ENCODE results near the gene ELFN1.

The ELFN1 gene

DNA sequence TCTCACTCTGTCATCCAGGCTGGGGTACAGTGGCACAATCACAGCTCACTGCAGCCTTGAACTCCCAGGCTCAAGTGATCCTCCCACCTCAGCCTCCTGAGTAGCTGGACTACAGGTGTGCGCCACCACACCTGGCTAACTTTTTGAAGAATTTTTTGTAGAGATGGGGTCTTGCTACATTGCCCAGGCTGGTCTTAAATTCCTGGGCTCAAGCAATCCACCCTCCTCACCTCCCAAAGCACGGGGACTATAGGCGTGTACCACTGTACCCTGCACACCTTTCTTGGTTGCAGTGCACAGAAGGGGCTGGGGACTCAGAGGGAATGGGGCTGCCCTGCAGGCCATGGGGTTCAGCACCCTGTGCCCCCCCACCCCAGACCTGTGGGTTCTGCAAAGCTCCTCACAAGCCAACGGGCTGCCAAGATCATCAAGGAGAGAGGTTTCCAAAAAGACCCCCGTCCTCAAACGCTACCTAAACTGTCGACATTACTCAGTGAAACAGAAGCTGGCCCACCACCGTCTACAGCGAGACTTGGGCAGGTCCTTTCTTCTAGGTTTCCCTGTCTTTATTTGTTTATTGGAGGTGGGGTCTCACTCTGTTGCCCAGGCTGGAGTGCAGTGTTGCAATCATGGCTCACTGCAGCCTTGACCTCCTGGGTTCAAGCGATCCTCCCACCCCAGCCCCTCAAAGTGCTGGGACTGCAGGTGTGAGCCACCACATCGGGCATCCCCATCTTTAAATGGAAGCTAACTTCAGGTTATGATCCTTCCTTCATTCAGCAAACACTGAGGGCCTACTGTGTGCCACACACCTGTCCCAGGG lies 26.6 kb upstream of the ELFN1 start:
- no peak for DNase-seq (ENCODE audit: low read depth)

- no peak for DNase-seq (ENCODE audit: low read depth)
Observed at GRCh38 chr7:1644341-1645070, 25.6 kb upstream of the ELFN1 start.

DNA sequence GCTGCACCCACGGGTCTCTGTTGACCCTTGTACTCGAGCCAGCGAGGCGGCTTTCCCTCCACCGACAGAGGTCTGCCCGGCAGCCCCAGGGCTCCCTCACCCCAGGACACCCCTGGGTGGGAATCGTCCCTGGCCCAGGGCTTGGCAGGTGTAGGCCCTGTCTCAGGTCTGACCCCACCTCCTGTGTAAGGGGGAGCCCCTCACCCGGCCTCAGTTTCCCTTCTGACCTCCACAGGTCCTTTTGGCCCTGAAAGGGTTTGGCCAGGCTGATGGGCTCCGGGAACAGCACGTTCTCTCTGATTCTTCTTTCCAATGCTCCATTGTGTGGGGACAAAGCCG lies 25.0 kb upstream of the ELFN1 start:
- DNase-seq (ENCODE audit: low read depth), result no peak

GRCh38 chr7:1645476-1645875 lies 24.6 kb upstream of the ELFN1 start:
- DNase-seq (ENCODE audit: low read depth), result no peak

- no peak for DNase-seq (ENCODE audit: low read depth)
Observed at GRCh38 chr7:1646391-1646790, 23.7 kb upstream of the ELFN1 start.

DNA sequence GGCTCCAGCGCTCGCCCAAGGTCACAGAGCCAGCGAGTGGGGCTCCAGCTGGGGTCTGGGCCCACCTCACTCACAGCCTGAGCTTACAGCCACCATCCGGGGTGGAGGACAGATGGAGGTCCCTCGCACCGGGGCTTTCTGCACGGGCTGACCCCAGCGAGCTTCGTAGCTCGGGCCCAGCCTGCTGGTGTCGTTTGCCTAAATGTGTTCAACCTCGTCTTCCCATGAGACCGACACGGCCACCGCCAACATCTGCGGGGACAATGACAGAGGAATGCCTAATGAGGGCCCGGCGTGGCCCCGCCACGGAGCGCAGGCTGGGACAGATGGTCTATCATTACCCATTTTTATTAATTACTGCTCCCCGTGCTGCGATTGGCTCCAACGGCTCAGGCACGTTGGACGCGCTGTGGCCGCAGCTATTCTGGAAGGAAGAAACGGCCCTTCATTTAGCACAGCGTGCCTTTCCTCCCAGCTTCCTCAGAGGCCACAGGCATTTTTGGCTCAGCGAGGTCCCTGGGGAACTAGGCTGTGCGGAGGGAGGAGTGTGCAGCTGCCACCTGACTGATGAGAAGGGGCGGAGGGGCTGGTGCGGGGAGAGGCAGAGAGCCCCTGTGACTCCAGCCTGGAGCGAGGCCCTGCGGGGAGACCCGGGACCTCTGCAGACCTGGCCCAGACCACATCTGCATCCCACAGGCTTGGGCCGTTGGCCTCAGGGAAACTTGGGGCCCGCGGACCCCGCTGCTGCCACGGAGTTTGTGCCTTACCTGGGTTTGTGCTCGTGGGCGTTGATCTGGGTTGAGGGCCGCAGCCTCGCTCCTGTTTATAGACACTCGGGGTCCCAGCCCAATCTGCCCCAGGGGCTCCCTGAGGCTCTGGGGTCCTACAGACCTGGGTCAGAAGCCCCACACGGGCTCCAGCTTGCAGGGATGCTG lies 22.9 kb upstream of the ELFN1 start:
- no peak for DNase-seq (ENCODE audit: low read depth)

- DNase-seq (ENCODE audit: low read depth), result no peak
Observed at GRCh38 chr7:1647961-1648672, 22.0 kb upstream of the ELFN1 start.

GRCh38 chr7:1649751-1650326 lies 20.2 kb upstream of the ELFN1 start:
- DNase-seq (ENCODE audit: low read depth), result no peak

DNA sequence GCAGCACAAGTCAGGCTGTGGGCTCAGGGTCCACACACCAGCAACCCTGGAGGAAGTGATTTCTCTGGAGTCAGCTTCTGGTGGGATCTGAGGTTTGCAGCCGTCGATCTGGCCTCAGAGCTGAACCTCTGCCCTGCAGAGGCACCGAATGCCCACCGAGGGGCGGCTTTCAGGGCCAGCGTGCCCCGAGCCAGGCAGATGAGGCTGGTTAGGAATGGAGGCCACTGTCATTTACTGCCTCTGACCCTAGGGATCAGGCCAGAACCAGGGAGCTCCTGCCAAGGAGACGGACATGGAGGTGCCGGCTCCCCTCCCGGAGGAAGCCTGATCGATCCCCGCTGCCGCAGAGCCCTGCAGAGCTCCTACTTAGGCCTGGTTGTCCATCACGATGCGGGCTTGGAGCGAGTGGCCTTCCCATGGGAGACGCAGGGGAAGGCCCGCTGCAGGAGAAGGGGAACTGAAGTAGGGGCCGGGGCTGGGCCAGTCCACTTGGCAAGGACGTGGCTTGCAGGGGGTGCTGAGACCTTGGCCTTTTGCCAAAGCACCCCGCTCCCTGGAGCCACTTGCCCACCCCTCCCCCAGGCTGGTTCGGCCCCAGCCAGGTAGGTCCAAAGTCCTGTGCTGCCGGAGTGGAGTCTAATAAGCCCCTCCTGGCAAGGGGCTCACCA lies 19.6 kb upstream of the ELFN1 start:
- no peak for DNase-seq (ENCODE audit: low read depth)

DNA sequence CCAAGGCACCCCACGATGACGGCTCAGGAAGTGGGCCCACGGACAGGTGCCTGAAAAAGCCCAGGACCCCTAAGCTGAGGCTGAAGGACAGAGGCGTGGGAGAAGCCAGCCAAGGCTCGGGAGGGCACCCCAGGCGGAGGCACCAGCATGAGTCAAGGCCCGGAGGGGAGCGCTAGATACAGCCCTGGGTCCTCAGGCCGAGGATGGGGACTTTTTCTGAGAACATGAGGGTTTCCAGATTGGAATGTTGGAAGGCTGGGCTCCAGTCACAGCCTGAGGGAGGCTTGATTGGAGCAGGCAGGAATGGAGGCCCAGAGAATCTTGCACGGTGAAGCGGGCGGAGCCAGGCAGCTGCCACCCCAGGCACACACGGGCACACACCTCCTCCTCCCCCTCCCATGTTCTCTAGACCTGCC lies 19.0 kb upstream of the ELFN1 start:
- no peak for DNase-seq (ENCODE audit: low read depth)

DNA sequence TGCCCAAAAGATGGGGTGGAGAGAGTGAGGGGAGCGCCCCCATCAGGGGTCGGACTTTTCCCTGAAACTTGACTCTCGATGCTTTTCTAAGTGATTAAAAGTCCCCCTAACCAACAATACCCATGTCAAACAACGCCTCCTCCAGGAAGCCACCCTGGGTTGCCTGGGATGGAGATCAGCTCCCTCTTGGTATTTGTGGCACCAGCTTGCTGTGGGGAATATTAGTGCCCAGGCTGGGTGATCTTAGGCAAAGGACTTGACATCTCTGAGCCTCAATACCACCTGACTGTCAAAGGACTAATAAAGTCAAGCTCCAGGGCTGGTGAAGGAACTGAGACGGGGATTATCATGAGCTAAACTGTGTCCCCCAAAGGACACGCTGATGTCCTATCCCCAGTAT lies 18.2 kb upstream of the ELFN1 start:
- no peak for DNase-seq (ENCODE audit: low read depth)

DNA sequence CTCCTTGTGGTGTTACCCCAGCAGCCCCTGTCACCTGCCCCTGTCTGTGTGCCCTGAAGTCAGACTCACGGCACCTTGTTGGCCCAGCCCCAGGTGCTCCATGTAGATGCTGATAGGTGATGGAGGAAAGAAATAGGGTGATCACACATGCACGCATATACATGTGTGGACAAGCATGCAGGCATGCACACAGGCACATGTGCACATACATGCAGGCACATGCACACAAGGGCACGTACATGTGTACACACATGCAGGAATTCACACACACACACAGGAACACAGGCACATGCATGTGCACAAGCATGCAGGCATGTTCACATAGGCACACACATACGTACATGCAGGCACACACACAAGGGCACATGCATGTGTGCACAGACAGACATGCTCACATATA lies 16.6 kb upstream of the ELFN1 start:
- DNase-seq (ENCODE audit: low read depth), result no peak

GRCh38 chr7:1654111-1654510 lies 16.0 kb upstream of the ELFN1 start:
- no peak for DNase-seq (ENCODE audit: low read depth)

DNA sequence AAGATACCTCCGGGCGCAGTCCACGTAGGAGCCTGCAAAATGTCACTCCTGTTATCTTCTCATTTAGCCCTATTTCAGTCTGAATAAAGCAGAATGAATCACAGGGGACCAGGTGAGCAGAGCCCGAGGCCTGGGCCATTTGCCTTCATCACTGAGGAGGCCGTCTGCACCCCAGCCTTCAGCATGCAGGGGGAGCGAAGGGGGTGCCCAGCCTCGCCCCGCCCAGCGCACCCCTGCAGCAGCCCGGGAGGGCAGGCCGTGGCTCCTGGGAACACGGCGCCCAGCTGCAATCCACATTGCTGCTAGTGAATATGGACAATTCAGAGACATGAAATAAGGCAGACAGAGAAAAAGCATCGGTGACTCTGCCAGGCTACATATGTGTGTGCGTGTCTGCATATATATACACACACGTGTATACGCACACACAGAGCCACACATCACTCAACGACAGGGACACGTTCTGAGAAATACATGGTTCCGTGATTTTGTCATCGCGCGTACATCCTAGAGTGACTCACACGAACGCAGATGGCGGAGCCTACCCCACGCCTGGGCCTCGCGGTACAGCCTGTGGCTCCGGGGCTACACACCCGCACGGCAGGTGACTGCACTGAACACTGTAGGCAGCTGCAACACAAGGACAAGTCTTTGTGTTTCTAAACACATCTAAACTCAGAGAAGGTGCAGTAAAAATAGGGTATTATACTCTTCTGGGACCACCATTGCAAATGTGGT lies 15.2 kb upstream of the ELFN1 start:
- DNase-seq (ENCODE audit: low read depth), result no peak

GRCh38 chr7:1659696-1660095 lies 10.4 kb upstream of the ELFN1 start:
- DNase-seq (ENCODE audit: low read depth), result no peak

DNA sequence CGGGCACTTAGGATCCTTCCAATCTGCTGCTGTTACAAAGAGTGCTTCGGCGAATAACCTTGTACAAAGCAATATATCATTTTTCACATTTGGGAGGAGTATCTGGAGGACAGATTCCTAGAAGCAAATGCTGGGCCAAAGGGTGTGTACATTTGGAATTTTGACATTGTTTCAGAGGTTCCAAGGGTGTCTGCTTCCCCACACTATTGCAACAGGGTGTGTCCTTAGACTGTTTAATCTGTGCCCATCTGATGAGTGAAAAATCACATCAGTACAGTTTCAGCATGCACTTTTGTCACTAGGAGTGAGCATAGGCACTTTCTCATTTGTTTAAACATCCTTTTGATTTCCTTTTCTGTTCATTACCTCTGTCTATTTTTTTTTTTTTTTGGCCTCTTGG lies 8.6 kb upstream of the ELFN1 start:
- no peak for DNase-seq (ENCODE audit: low read depth)

DNA sequence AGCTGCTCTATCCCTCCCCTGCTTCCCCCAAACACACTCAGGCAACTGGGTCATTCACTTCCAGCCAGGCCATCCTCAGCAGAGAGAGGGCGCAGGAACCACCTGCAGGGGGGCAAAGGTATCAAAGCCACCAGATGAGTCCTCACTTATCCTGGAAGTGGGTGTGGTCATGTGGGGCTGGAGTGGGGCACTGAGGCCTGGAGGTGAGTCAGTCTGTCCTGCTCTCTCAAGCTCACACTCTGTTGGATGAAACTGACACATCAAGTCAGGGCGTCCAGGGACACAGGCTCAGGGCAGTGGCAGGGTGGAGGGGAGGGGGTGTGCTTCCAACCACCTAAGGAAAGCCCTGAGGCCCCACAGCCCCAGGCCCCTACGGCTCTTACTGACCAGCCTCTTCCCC lies 8.0 kb upstream of the ELFN1 start:
- no peak for DNase-seq (ENCODE audit: low read depth)

DNA sequence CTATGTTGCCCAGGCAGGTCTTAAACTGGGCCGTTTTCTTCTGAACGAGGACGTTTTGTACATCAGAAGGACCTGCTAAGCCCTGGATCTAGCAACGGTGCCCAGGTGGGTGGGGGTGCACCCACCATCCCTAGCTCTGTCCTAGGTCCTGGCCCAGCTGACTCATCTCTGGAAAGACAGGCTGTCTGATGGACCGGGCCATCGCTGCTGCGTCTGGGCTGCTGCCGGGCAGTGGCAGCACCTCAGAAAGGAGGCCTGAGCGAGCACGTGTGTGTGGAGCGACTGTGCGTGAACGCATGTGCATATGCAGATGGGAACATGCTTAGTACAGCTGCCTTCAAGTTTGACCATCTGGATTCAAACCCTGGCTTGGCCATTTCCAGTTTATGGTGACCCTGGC lies 7.3 kb upstream of the ELFN1 start:
- no peak for DNase-seq (ENCODE audit: low read depth)

GRCh38 chr7:1663223-1663622 lies 6.9 kb upstream of the ELFN1 start:
- DNase-seq (ENCODE audit: low read depth), result no peak

All from activated T-cell treated with anti-CD3 and anti-CD28 coated beads for 48 hours (primary cell).